Measurements from ENCODE around the gene LRRC4. TPM values are rescaled to one million over a fixed set of nuclear protein-coding genes. Genes with fewer than 3 reads are reported as not detected.

Gene LRRC4
- total RNA-seq, 1 donor from 2014 or later = 0.70 TPM

- no peak for DNase-seq (ENCODE audit: extremely low spot score, unreplicated experiment)
- no peaks in the 10 kb centered on the region for H3K9me3 Mint-ChIP-seq (ENCODE audit: unreplicated experiment)
- no peak for TF ChIP-seq CTCF (IDR thresholded peaks at IDR 0.05)
Measured at GRCh38 chr7:128044064-128044463, 12.8 kb upstream of the LRRC4 start.

GRCh38 chr7:128042012-128042411 is 10.8 kb upstream of the LRRC4 start:
- Mint-ChIP-seq H3K27me3 (ENCODE audit: unreplicated experiment) (no peaks in the 10 kb centered on the region), H3K4me1 (ENCODE audit: unreplicated experiment) (peaks cover 13% of the 10 kb centered on the region), H3K9me3 (ENCODE audit: unreplicated experiment) (no peaks in the 10 kb centered on the region), H3K4me3 (ENCODE audit: unreplicated experiment) (no peak overlapping the region), H3K36me3 (ENCODE audit: unreplicated experiment) (peaks cover 2% of the 10 kb centered on the region), H3K27ac (ENCODE audit: unreplicated experiment) (no peak overlapping the region)
- no peak for TF ChIP-seq CTCF (IDR thresholded peaks at IDR 0.05)
- no peak for DNase-seq (ENCODE audit: extremely low spot score, unreplicated experiment)

More at GRCh38 chr7:128044064-128044463, 12.8 kb upstream of the LRRC4 start:
- H3K27me3 Mint-ChIP-seq (ENCODE audit: unreplicated experiment) = no peaks in the 10 kb centered on the region
- peaks cover 13% of the 10 kb centered on the region for H3K4me1 Mint-ChIP-seq (ENCODE audit: unreplicated experiment)
- no peak overlapping the region for H3K4me3 Mint-ChIP-seq (ENCODE audit: unreplicated experiment)
- H3K36me3 Mint-ChIP-seq (ENCODE audit: unreplicated experiment) = peaks cover 2% of the 10 kb centered on the region
- H3K27ac Mint-ChIP-seq (ENCODE audit: unreplicated experiment) = no peak overlapping the region

GRCh38 chr7:128041203-128041602 is 10.0 kb upstream of the LRRC4 start:
- Mint-ChIP-seq H3K27me3 (ENCODE audit: unreplicated experiment) (no peaks in the 10 kb centered on the region), H3K27ac (ENCODE audit: unreplicated experiment) (no peak overlapping the region), H3K4me3 (ENCODE audit: unreplicated experiment) (no peak overlapping the region), H3K36me3 (ENCODE audit: unreplicated experiment) (peaks cover 2% of the 10 kb centered on the region), H3K9me3 (ENCODE audit: unreplicated experiment) (no peaks in the 10 kb centered on the region), H3K4me1 (ENCODE audit: unreplicated experiment) (peaks cover 13% of the 10 kb centered on the region)
- no peak for TF ChIP-seq CTCF (IDR thresholded peaks at IDR 0.05)
- no peak for DNase-seq (ENCODE audit: extremely low spot score, unreplicated experiment)

- H3K36me3 Mint-ChIP-seq (ENCODE audit: unreplicated experiment) = peaks cover 2% of the 10 kb centered on the region
- no peak for TF ChIP-seq CTCF (IDR thresholded peaks at IDR 0.05)
- no peak for DNase-seq (ENCODE audit: extremely low spot score, unreplicated experiment)
- H3K9me3 Mint-ChIP-seq (ENCODE audit: unreplicated experiment) = no peaks in the 10 kb centered on the region
- no peak overlapping the region for H3K4me3 Mint-ChIP-seq (ENCODE audit: unreplicated experiment)
- H3K4me1 Mint-ChIP-seq (ENCODE audit: unreplicated experiment) = peaks cover 10% of the 10 kb centered on the region
- H3K27me3 Mint-ChIP-seq (ENCODE audit: unreplicated experiment) = no peaks in the 10 kb centered on the region
- H3K27ac Mint-ChIP-seq (ENCODE audit: unreplicated experiment) = no peak overlapping the region
Measured at GRCh38 chr7:128040205-128040604, 9.0 kb upstream of the LRRC4 start.

- Mint-ChIP-seq H3K4me1 (ENCODE audit: unreplicated experiment) (peaks cover 10% of the 10 kb centered on the region), H3K27me3 (ENCODE audit: unreplicated experiment) (no peaks in the 10 kb centered on the region), H3K9me3 (ENCODE audit: unreplicated experiment) (no peaks in the 10 kb centered on the region), H3K4me3 (ENCODE audit: unreplicated experiment) (no peak overlapping the region), H3K36me3 (ENCODE audit: unreplicated experiment) (peaks cover 2% of the 10 kb centered on the region), H3K27ac (ENCODE audit: unreplicated experiment) (no peak overlapping the region)
- no peak for DNase-seq (ENCODE audit: extremely low spot score, unreplicated experiment)
- no peak for TF ChIP-seq CTCF (IDR thresholded peaks at IDR 0.05)
Measured at GRCh38 chr7:128039544-128039953, 8.3 kb upstream of the LRRC4 start.
